GM12875 (cell line): Measurements from ENCODE around the gene GADD45A.

Experiments
- H3K4me3 ChIP-seq: one replicate; pipeline ENCODE4 v1.5.1; 2011; ENCODE audit warnings: low read depth, low read length, control low read depth
- TF ChIP-seq, protein P1 (sequence below): IDR thresholded peaks from 2 replicates; pipeline ENCODE4 v1.5.1; 2011; ENCODE audit warnings: low read depth, mild to moderate bottlenecking, control low read depth, inconsistent platforms, low read length, moderate library complexity, borderline replicate concordance; ENCODE audit not compliant: insufficient read depth

GADD45A gene

DNA sequence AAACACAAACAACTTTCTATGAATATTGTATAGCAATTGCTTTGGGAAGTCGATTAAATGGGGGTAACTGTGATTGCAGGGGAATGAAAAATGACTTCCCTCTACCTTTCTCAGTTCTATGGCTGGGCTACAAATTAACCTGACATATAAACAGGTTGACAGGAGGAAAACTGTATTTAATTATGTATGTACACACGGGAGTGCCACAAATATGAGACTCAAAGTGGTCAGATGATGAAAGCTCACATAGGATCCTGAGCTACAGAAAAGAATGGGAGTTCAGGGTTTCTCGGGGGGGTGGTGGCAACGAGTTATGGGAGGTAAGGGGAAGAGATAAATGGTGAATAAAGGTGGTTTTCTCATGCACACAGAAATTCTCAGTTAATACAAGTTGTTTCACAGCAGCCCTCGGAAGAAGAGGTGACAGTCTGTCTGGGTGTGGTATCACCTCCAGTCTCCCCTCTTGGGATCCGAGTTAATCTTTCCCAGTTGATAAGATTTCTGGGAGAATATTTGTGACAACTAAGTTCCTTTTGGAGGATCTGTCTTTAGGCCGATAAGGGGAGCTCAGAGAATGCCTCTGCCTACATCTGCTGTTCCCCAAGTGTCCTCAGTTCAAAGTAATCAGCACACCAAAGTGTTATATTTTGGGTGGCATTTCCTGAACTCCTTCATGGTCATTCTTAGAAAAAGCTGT is 26.3 kb downstream of the GADD45A start:
- TF ChIP-seq, protein P1, sequence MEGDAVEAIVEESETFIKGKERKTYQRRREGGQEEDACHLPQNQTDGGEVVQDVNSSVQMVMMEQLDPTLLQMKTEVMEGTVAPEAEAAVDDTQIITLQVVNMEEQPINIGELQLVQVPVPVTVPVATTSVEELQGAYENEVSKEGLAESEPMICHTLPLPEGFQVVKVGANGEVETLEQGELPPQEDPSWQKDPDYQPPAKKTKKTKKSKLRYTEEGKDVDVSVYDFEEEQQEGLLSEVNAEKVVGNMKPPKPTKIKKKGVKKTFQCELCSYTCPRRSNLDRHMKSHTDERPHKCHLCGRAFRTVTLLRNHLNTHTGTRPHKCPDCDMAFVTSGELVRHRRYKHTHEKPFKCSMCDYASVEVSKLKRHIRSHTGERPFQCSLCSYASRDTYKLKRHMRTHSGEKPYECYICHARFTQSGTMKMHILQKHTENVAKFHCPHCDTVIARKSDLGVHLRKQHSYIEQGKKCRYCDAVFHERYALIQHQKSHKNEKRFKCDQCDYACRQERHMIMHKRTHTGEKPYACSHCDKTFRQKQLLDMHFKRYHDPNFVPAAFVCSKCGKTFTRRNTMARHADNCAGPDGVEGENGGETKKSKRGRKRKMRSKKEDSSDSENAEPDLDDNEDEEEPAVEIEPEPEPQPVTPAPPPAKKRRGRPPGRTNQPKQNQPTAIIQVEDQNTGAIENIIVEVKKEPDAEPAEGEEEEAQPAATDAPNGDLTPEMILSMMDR: no peak
- no peak overlapping the region for H3K4me3 ChIP-seq

DNA sequence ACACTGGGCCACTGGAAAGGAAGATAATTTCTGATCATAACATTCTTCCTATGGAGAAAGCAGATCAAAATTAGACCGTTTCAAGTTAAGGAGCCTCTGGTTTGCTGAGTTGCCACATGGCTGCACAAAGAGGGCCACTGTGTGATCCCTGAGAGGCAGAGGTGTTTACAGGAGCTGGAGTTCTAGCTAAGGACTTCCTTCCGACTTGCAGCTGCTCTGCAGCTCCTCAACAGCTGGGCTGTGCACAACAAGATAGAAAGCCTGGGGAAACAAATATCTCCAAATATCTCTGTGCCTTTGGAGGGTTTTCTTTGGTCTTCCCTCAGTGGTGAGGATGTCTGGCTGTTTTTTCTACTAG is 26.8 kb downstream of the GADD45A start:
- TF ChIP-seq, protein P1: no peak
- H3K4me3 ChIP-seq: no peak overlapping the region

GRCh38 chr1:67713057-67713846 is 28.3 kb downstream of the GADD45A start:
- TF ChIP-seq, protein P1: no peak
- H3K4me3 ChIP-seq: no peak overlapping the region

DNA sequence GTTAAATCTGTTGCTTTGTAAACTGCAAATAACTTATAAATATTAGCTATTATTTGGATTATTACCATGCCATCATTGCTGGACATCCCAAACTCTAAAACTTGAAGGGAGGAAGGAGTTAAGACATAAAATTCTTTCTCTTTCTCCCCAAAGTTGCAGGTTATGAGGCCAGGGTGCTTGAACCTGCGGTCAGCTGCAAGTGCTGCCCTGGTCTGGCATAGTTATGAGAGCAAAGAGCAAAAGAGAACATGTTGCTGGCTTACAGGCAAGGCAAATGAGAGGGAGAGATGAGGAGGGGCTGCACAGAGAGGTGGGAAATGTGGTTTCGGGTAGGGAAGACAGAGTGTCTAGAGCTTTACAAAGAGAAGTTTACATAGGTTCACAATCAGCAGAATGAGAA is 30.8 kb downstream of the GADD45A start:
- TF ChIP-seq, protein P1: no peak
- H3K4me3 ChIP-seq: no peak overlapping the region

DNA sequence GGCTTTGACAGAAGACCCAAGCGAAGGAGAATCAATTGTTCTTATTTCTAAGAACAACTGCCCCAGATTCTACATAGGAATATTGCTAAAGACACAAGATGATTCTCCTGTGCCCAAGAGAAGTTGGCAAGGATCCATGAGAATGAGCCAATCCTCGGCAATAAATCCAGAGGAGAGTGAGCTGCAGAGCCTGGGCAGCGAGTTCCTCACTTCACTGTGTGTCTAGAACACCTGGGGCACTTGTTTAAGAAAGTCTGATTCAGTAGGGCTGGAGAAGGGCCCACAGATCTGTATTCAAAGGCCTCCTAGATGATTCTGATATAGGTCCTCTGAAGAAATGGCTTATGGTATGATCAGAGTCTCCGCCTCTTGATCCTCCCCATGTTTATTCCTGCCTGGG is 31.8 kb downstream of the GADD45A start:
- TF ChIP-seq, protein P1: no peak

GRCh38 chr1:67717876-67718275 is 32.9 kb downstream of the GADD45A start:
- TF ChIP-seq, protein P1: no peak
- H3K4me3 ChIP-seq: no peak overlapping the region

More for the DNA sequence above, 31.8 kb downstream of the GADD45A start:
- H3K4me3 ChIP-seq: no peak overlapping the region
